Jurkat, Clone E6-1 (cell line): ENCODE results near the gene ZNF70. TPM values are rescaled to one million over a fixed set of nuclear protein-coding genes. Genes with fewer than 3 reads are reported as not detected.

ENCODE experiments used
- DNase-seq: peaks from one replicate; pipeline ENCODE4 v3.0.0-alpha.2; 2011; ENCODE audit warnings: low read depth, low spot score
- H3K4me3 ChIP-seq: 2 replicates; pipeline ENCODE4 v1.5.1; 2011; ENCODE audit warnings: mild to moderate bottlenecking, low read length, control low read depth, moderate library complexity
- polyA plus RNA-seq: library from polyadenylated mRNA; unstranded; fragments of >200 nt; gene quantifications from one replicate; pipeline ENCODE4 v1.2.1, GENCODE V29; 2012; ENCODE audit warnings: missing spikeins; ENCODE audit not compliant: insufficient read length, insufficient read depth

Gene ZNF70
- polyA plus RNA-seq, result 1.1 TPM

GRCh38 chr22:23750714-23751440 lies at the start of gene ZNF70:
Gene ZNF70, minus strand, starts transcription at chr22:23751112. Its CDS starts 5,972 bp downstream, at chr22:23745140.
- peak within 1 kb of the TSS; percentile 82 for H3K4me3 ChIP-seq
- peak; percentile 66 for DNase-seq

GRCh38 chr22:23796461-23796860 lies 45.5 kb upstream of the ZNF70 start:
- no peak for DNase-seq
- no peak overlapping the region for H3K4me3 ChIP-seq

- H3K4me3 ChIP-seq, result no peak overlapping the region
- DNase-seq, result no peak
Measured at GRCh38 chr22:23793326-23793725, 42.4 kb upstream of the ZNF70 start.

GRCh38 chr22:23791738-23792645 lies 41.1 kb upstream of the ZNF70 start:
- DNase-seq, result no peak

DNA sequence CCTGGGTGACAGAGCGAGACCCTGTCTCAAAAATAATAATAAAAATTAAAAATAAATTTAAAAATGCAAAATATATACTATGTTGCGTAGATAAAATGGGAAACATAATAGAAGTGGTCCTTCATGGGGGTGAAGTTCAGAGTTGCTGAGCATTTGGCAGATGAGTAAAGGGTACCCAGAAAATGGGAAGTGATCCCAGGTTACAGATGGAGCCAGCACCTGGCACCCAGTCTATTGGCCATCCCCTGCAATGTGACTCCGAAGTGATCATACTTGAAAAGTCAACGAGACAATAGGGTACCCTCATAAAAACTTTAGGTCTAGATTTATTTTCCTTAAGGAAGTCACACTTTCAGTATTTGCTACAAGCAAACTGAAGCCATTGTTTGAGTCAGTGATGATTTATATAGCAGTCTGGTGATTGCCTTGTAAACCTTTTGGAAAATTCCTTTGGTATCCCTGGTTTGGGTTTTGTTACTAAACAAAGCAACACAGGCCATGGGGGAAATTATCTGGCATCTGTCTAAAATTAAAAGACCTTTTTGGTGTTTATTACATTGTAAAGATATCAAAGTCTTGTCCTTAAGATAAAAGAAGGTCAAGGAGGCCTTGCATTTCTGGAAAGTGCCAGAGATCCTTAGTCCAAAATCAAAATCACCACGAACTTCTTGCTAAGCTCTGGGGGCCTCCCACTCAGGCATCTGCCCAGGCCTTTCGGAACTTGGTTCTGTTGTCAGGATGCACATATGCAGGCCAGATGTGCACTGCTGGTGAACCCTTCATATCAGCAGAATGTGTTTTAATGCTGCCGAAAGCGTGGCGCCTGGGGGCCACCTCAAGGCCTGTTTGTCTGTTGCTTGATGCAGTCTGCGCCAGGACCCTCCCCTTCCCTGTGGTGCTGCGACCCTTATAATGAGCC lies 40.2 kb upstream of the ZNF70 start:
- no peak for DNase-seq
- H3K4me3 ChIP-seq, result no peak overlapping the region

More at GRCh38 chr22:23791738-23792645, 41.1 kb upstream of the ZNF70 start:
- no peak overlapping the region for H3K4me3 ChIP-seq

DNA sequence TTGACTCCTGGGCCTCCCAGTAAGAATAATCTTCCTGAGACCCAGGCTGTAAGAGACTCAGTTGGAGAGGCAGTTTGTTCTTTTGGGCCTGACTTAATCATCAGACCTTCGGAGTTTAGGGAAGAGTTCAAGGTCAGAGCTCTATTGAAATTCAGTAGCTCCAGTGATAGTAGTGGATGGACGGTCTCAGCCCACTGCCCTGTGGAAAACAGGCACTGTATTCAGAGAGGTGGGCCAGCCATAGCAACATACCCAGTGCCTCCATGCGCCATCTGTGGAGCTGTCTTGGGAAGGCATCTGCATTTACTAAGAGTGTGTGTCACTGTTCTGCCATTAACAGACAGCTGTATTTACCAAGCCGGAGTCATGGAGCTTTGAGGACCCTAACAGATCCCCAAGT lies 38.7 kb upstream of the ZNF70 start:
- DNase-seq, result no peak
- H3K4me3 ChIP-seq, result no peak overlapping the region

DNA sequence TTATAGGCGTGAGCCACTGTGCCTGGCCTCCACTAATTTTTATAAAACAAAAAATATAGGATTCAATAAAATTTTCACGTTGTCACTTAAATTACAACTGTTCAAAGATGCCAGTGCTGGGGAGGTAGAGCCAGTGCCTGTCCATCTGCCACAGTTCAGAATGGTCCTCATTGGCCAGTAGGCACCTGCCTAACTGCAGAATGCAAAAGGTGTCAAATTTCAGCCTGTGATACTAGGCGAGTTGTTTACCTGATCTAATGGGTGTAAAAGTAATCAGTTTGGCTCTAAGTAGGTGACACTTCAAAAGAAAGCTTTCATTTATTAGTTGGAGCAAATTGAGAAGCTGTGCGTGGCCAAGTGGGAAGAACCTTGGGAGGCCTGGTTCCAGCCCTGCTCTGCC lies 38.2 kb upstream of the ZNF70 start:
- H3K4me3 ChIP-seq, result no peak overlapping the region
- no peak for DNase-seq

DNA sequence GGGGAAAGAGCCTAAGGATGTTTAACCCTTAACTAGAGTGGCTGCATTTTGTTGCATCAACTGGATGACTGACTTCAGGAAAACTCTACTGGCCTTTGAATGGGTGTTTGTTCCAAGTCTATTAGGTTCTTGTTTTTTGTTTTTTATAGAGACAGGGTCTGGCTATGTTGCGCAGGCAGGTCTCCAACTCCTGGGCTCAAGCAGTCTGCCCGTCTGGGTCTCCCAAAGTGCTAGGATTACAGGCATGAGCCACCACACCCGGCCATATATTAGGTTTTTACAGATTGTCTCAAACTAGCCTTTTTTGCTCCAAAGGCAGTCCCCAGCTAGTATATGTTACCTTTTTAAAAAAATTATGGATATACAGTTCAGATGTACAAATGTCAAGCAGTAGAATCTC lies 37.0 kb upstream of the ZNF70 start:
- no peak for DNase-seq
- H3K4me3 ChIP-seq, result peak overlapping the region; percentile 72

DNA sequence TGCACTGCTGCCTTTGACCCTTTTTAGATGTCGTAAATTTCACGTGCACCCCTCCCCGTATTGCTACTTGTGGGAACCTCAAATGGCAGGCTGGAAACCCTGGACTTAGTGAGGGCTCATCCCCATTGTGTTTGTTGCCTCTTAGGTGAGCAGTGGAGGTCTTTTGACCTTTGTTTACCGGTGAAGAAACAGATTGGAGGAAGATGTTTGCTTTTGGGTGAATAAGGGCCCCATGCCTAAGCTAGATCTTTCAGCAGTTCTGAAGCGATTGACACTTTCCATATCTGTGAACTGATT lies 36.6 kb upstream of the ZNF70 start:
- DNase-seq, result no peak
- peak overlapping the region; percentile 72 for H3K4me3 ChIP-seq

GRCh38 chr22:23786752-23787599 lies 36.1 kb upstream of the ZNF70 start, which contains the start of gene SMARCB1:
Gene SMARCB1, plus strand, starts transcription at chr22:23786966. Its CDS starts 204 bp downstream, at chr22:23787170.
- DNase-seq, result peak; percentile 82
- H3K4me3 ChIP-seq, result peak within 1 kb of the TSS; percentile 72

GRCh38 chr22:23786261-23786710 lies 35.4 kb upstream of the ZNF70 start:
- H3K4me3 ChIP-seq, result peak overlapping the region; percentile 72
- peak; percentile 95 for DNase-seq

DNA sequence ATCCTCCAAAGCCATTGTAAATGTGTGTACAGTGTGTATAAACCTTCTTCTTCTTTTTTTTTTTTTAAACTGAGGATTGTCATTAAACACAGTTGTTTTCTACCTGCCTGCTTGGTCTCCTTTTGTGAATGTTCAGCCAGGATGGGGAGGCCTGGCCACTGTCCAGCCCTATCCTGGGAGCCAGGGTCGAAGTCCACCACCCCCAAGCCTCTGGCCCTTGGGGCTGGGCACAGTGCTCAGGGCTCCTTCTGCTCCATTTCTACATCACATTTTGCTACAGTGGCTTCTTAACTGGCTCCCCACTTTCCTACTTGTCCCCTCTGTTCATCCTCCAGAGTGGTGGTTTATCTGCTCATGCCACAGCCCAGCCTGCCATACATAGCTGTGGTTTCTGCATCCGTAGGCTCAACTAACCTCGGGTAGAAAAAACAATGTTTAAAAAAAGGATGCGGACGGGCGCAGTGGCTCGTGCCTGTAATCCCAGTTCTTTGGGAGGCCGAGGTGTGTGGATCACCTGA lies 33.4 kb upstream of the ZNF70 start:
- DNase-seq, result peak; percentile 84
- H3K4me3 ChIP-seq, result peak overlapping the region; percentile 28

- DNase-seq, result no peak
- H3K4me3 ChIP-seq, result no peak overlapping the region
Measured at GRCh38 chr22:23783265-23784150, 32.6 kb upstream of the ZNF70 start.

DNA sequence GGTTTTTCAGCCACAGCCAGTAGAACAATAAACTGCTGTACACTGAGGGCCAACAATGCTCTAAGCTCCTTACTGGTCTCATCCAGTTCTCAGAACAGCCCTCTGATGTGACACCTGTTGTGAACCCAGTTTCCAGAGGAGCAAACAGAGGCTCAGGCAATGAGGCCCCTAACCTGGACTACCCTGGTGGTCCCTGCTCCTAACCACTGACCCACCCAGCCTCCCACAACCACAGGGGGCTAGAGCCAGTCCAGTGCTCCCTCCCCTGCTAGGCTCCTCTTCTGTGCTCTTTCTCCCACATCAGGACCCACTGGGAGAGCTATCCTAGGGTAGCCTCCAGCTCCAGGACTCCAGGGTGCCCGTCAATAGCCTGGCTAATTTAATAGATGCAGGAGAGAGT lies 31.8 kb upstream of the ZNF70 start:
- H3K4me3 ChIP-seq, result no peak overlapping the region
- no peak for DNase-seq

DNA sequence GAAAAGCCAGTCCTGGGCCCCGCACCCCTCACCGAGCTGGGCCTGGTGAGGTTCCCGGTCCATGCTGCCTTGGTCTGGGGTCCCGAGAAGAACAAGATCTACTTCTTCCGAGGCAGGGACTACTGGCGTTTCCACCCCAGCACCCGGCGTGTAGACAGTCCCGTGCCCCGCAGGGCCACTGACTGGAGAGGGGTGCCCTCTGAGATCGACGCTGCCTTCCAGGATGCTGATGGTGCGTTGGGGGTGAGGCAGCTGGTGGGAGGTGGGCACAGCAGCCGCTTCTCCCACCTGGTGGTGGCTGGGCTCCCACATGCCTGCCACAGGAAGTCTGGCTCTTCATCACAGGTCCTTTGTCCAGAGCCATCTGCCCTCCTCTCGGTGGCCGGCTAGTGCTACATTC lies 31.3 kb upstream of the ZNF70 start:
- no peak overlapping the region for H3K4me3 ChIP-seq
- DNase-seq, result no peak

DNA sequence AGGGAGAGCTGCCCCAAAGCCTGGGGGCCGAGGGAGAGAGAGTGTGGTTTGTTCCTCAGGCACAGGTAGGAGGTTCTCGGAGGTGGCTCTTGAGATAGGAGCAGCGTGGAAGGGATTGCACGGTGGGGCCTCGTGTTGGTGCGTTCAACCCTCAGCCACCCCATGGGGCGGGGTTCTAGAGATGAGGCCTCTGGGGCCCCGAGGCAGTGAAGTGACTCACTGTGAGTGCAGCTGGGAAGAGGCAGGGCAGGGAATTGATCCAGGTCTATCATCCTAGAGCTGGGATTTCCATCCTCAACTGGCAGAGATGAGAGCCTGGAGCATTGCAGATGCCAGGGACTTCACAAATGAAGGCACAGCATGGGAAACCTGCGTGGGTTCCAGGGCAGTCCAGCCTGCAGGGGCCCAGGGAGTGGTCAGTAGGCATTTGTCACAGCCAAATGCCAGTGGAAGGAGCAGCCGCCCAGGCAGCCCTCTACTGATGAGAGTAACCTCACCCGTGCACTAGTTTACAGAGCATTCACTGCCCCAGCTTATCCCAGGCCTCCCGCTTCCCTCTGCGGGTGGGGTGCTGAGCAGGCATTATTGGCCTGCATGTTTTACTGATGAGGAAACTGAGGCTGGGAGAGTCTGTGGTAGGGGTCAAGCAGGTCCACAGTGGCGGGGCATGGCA lies 30.7 kb upstream of the ZNF70 start:
- H3K4me3 ChIP-seq, result no peak overlapping the region
- no peak for DNase-seq

DNA sequence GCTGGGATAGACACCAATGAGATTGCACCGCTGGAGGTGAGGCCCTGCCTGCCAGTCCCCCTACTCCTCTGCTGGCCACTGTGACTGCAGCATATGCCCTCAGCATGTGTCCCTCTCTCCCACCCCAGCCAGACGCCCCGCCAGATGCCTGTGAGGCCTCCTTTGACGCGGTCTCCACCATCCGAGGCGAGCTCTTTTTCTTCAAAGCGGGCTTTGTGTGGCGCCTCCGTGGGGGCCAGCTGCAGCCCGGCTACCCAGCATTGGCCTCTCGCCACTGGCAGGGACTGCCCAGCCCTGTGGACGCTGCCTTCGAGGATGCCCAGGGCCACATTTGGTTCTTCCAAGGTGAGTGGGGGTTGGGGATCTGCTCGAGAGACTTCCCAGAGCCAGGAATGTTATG lies 30.2 kb upstream of the ZNF70 start:
- no peak for DNase-seq
- no peak overlapping the region for H3K4me3 ChIP-seq
